Activated T-helper 2 cell treated with anti-CD3 and anti-CD28 coated beads, Interferon-gamma antibody, Interleukin-2, Interleukin-4, amounts not matched to agents 10 μg/mL and 5 μg/mL and 100 μg/mL, durations not matched to agents 14 hours and 24 hours and 36 hours (primary cell): Measurements from ENCODE around the gene PPP6R2. TPM values are rescaled to one million over a fixed set of nuclear protein-coding genes. Genes with fewer than 3 reads are reported as not detected.

Source experiments
- DNase-seq: peaks from one replicate; pipeline ENCODE4 v3.0.0; 2021; ENCODE audit warnings: low spot score
- H3K27ac Mint-ChIP-seq: one replicate; pipeline ENCODE4 v1.8.0; 2021; ENCODE audit warnings: mixed read lengths
- H3K27me3 Mint-ChIP-seq: one replicate; pipeline ENCODE4 v1.8.0; 2021; ENCODE audit warnings: low read depth, mixed read lengths
- H3K36me3 Mint-ChIP-seq: one replicate; pipeline ENCODE4 v1.8.0; 2021; ENCODE audit warnings: low read depth, mixed read lengths
- H3K4me1 Mint-ChIP-seq: one replicate; pipeline ENCODE4 v1.8.0; 2021; ENCODE audit warnings: low read depth, mixed read lengths
- H3K4me3 Mint-ChIP-seq: one replicate; pipeline ENCODE4 v1.8.0; 2021; ENCODE audit warnings: low read depth, mild to moderate bottlenecking, moderate library complexity, mixed read lengths
- H3K9me3 Mint-ChIP-seq: one replicate; pipeline ENCODE4 v1.8.0; 2021; ENCODE audit warnings: mixed read lengths
- intact Hi-C: fragments of 100-400 bp; cut with micrococcal nuclease; formaldehyde crosslinking; loops from one replicate; pipeline ENCODE4 v1.15.1; 2023
- total RNA-seq: library from RNA; stranded (reverse); gene quantifications from 2 replicates; pipeline ENCODE4 v1.2.3, GENCODE V29; 2022

The PPP6R2 gene
- total RNA-seq, 1 donor from 2014 or later: 45.0 TPM

- Mint-ChIP-seq H3K27me3 (no peaks in the 10 kb centered on the region), H3K36me3 (peaks cover 24% of the 10 kb centered on the region), H3K4me3 (no peak overlapping the region), H3K27ac (no peak overlapping the region), H3K9me3 (no peaks in the 10 kb centered on the region), H3K4me1 (no peaks in the 10 kb centered on the region)
- intact Hi-C loops: no loop called here
- no peak for DNase-seq
Measured at GRCh38 chr22:50414476-50415248, 71.5 kb downstream of the PPP6R2 start.

- Mint-ChIP-seq H3K27ac (no peak overlapping the region), H3K4me1 (no peaks in the 10 kb centered on the region), H3K36me3 (peaks cover 30% of the 10 kb centered on the region), H3K4me3 (no peak overlapping the region), H3K9me3 (no peaks in the 10 kb centered on the region), H3K27me3 (no peaks in the 10 kb centered on the region)
- intact Hi-C loops: no loop called here
- no peak for DNase-seq
Measured at GRCh38 chr22:50415426-50415825, 72.3 kb downstream of the PPP6R2 start.

- peaks cover 35% of the 10 kb centered on the region for H3K36me3 Mint-ChIP-seq
- intact Hi-C loops: no loop called here
- no peak overlapping the region for H3K27ac Mint-ChIP-seq
- H3K27me3 Mint-ChIP-seq: no peaks in the 10 kb centered on the region
- no peaks in the 10 kb centered on the region for H3K9me3 Mint-ChIP-seq
- no peak overlapping the region for H3K4me3 Mint-ChIP-seq
- no peak for DNase-seq
- no peaks in the 10 kb centered on the region for H3K4me1 Mint-ChIP-seq
Measured at GRCh38 chr22:50416996-50417395, 73.9 kb downstream of the PPP6R2 start.

- intact Hi-C loops: no loop called here
- Mint-ChIP-seq H3K4me1 (no peaks in the 10 kb centered on the region), H3K4me3 (no peak overlapping the region)
Measured at GRCh38 chr22:50417411-50418210, 74.5 kb downstream of the PPP6R2 start.

GRCh38 chr22:50418624-50419023 lies 75.5 kb downstream of the PPP6R2 start:
- H3K27me3 Mint-ChIP-seq: no peaks in the 10 kb centered on the region
- no peak overlapping the region for H3K4me3 Mint-ChIP-seq
- no peaks in the 10 kb centered on the region for H3K4me1 Mint-ChIP-seq
- H3K27ac Mint-ChIP-seq: no peak overlapping the region
- DNase-seq: no peak
- H3K36me3 Mint-ChIP-seq: peaks cover 36% of the 10 kb centered on the region
- no peaks in the 10 kb centered on the region for H3K9me3 Mint-ChIP-seq
- intact Hi-C loops: no loop called here

More at GRCh38 chr22:50417411-50418210, 74.5 kb downstream of the PPP6R2 start:
- Mint-ChIP-seq H3K27me3 (no peaks in the 10 kb centered on the region), H3K36me3 (peaks cover 35% of the 10 kb centered on the region), H3K27ac (no peak overlapping the region), H3K9me3 (no peaks in the 10 kb centered on the region)
- DNase-seq: no peak

GRCh38 chr22:50419116-50419515 lies 76.0 kb downstream of the PPP6R2 start:
- Mint-ChIP-seq H3K27me3 (no peaks in the 10 kb centered on the region), H3K9me3 (no peaks in the 10 kb centered on the region), H3K27ac (no peak overlapping the region), H3K36me3 (peaks cover 40% of the 10 kb centered on the region), H3K4me1 (no peaks in the 10 kb centered on the region), H3K4me3 (no peak overlapping the region)
- intact Hi-C loops: no loop called here
- no peak for DNase-seq

- no peak for DNase-seq
- Mint-ChIP-seq H3K9me3 (no peaks in the 10 kb centered on the region), H3K27me3 (no peaks in the 10 kb centered on the region), H3K27ac (no peak overlapping the region), H3K36me3 (peaks cover 40% of the 10 kb centered on the region), H3K4me1 (no peaks in the 10 kb centered on the region), H3K4me3 (no peak overlapping the region)
- intact Hi-C loops: no loop called here
Measured at GRCh38 chr22:50420015-50420414, 76.9 kb downstream of the PPP6R2 start.

GRCh38 chr22:50420581-50420980 lies 77.5 kb downstream of the PPP6R2 start:
- Mint-ChIP-seq H3K27ac (no peak overlapping the region), H3K36me3 (peaks cover 45% of the 10 kb centered on the region), H3K9me3 (no peaks in the 10 kb centered on the region), H3K4me3 (no peak overlapping the region), H3K4me1 (no peaks in the 10 kb centered on the region), H3K27me3 (no peaks in the 10 kb centered on the region)
- DNase-seq: no peak
- intact Hi-C loops: no loop called here

GRCh38 chr22:50422046-50422445 lies 78.9 kb downstream of the PPP6R2 start:
- no peak for DNase-seq
- H3K27me3 Mint-ChIP-seq: no peaks in the 10 kb centered on the region
- H3K4me1 Mint-ChIP-seq: no peaks in the 10 kb centered on the region
- no peaks in the 10 kb centered on the region for H3K9me3 Mint-ChIP-seq
- intact Hi-C loops: no loop called here
- H3K4me3 Mint-ChIP-seq: no peak overlapping the region
- peaks cover 42% of the 10 kb centered on the region for H3K36me3 Mint-ChIP-seq
- no peak overlapping the region for H3K27ac Mint-ChIP-seq

GRCh38 chr22:50422961-50423815 lies 80.1 kb downstream of the PPP6R2 start:
- no peak overlapping the region for H3K4me3 Mint-ChIP-seq

GRCh38 chr22:50423956-50424355 lies 80.8 kb downstream of the PPP6R2 start:
- H3K4me3 Mint-ChIP-seq: no peak overlapping the region
- H3K27me3 Mint-ChIP-seq: no peaks in the 10 kb centered on the region
- no peak overlapping the region for H3K27ac Mint-ChIP-seq
- H3K36me3 Mint-ChIP-seq: peaks cover 45% of the 10 kb centered on the region
- intact Hi-C loops: no loop called here
- H3K9me3 Mint-ChIP-seq: no peaks in the 10 kb centered on the region
- no peak for DNase-seq
- H3K4me1 Mint-ChIP-seq: no peaks in the 10 kb centered on the region

More at GRCh38 chr22:50422961-50423815, 80.1 kb downstream of the PPP6R2 start:
- intact Hi-C loops: no loop called here
- DNase-seq: no peak
- H3K27ac Mint-ChIP-seq: no peak overlapping the region
- peaks cover 43% of the 10 kb centered on the region for H3K36me3 Mint-ChIP-seq
- no peaks in the 10 kb centered on the region for H3K9me3 Mint-ChIP-seq
- H3K4me1 Mint-ChIP-seq: no peaks in the 10 kb centered on the region
- no peaks in the 10 kb centered on the region for H3K27me3 Mint-ChIP-seq

- Mint-ChIP-seq H3K27ac (no peak overlapping the region), H3K4me1 (no peaks in the 10 kb centered on the region), H3K27me3 (no peaks in the 10 kb centered on the region), H3K36me3 (peaks cover 46% of the 10 kb centered on the region), H3K9me3 (no peaks in the 10 kb centered on the region), H3K4me3 (no peak overlapping the region)
- DNase-seq: no peak
- intact Hi-C loops: no loop called here
Measured at GRCh38 chr22:50425179-50425916, 82.2 kb downstream of the PPP6R2 start.
